ENCODE data around the gene CKS1B. TPM values are rescaled to one million over a fixed set of nuclear protein-coding genes. Genes with fewer than 3 reads are reported as not detected.

CKS1B gene
- total and polyA plus RNA-seq, 10 donors: 15.7 to 51.5 (median 27.5) TPM

- no peak overlapping the region for H3K4me3 ChIP-seq
- no peaks in the 10 kb centered on the region for H3K27me3 ChIP-seq (replicated peaks in 1 of 7)
- 72 to 95% (median 88%) methylated on average over 6 of the region's 6 CpGs for WGBS, 5 donors
- TF ChIP-seq POLR2A (IDR thresholded peaks at IDR 0.05) (no peak), POLR2AphosphoS5 (IDR thresholded peaks at IDR 0.05) (no peak), CTCF (IDR thresholded peaks at IDR 0.05 in 8 of 11, conservative IDR thresholded peaks at IDR 0.05 in 3 of 11) (no peak)
- H3K9me3 ChIP-seq: no peaks in the 10 kb centered on the region
- H3K27ac ChIP-seq: no peak overlapping the region
- H3K4me1 ChIP-seq: peaks cover 11 to 74% (median 29%) of the 10 kb centered on the region in 6 donors
- intact Hi-C loops (cut with DNase I; ENCODE audit: low total_unique reads): no loop called here
- peak; percentile 47 for DNase-seq
- H3K36me3 ChIP-seq: peaks cover 0 to 70% (median 42%) of the 10 kb centered on the region in 6 donors
Measured at GRCh38 chr1:154987326-154987725, 12.8 kb downstream of the CKS1B start.

- Histone ChIP-seq H3K27me3 (replicated peaks in 1 of 7) (no peaks in the 10 kb centered on the region), H3K27ac (no peak overlapping the region), H3K9me3 (no peaks in the 10 kb centered on the region), H3K36me3 (peaks cover 0 to 80% (median 42%) of the 10 kb centered on the region in 6 donors), H3K4me1 (peaks cover 11 to 66% (median 23%) of the 10 kb centered on the region in 6 donors), H3K4me3 (no peak overlapping the region)
- peak; percentile 64 for DNase-seq
- TF ChIP-seq CTCF (IDR thresholded peaks at IDR 0.05 in 8 of 11, conservative IDR thresholded peaks at IDR 0.05 in 3 of 11) (no peak), POLR2AphosphoS5 (IDR thresholded peaks at IDR 0.05) (no peak), POLR2A (IDR thresholded peaks at IDR 0.05) (no peak)
- intact Hi-C loops (cut with DNase I; ENCODE audit: low total_unique reads): no loop called here
- WGBS, 5 donors: 91 to 94% (median 93%) methylated on average over 16 to 17 of the region's 17 CpGs
Measured at GRCh38 chr1:154988058-154988954, 13.8 kb downstream of the CKS1B start.

GRCh38 chr1:154989195-154989860 is 14.8 kb downstream of the CKS1B start:
- peaks cover 2 to 56% (median 14%) of the 10 kb centered on the region in 6 donors for H3K4me1 ChIP-seq
- no peaks in the 10 kb centered on the region for H3K9me3 ChIP-seq
- intact Hi-C loops (cut with DNase I; ENCODE audit: low total_unique reads): no loop called here
- no peak for TF ChIP-seq POLR2A (IDR thresholded peaks at IDR 0.05)
- TF ChIP-seq POLR2AphosphoS5 (IDR thresholded peaks at IDR 0.05): no peak
- no peaks in the 10 kb centered on the region for H3K27me3 ChIP-seq (replicated peaks in 1 of 7)
- H3K27ac ChIP-seq: no peak overlapping the region
- peak; percentile 32 for DNase-seq
- peaks cover 0 to 83% (median 42%) of the 10 kb centered on the region in 6 donors for H3K36me3 ChIP-seq
- H3K4me3 ChIP-seq: no peak overlapping the region
- WGBS, 5 donors: 84 to 100% (median 90%) methylated on average over 2 to 3 of the region's 3 CpGs

- WGBS, 5 donors: 92 to 97% (median 95%) methylated on average over 5 to 8 of the region's 8 CpGs
Measured at GRCh38 chr1:154990276-154990675, 15.8 kb downstream of the CKS1B start.

More at GRCh38 chr1:154990276-154990675, 15.8 kb downstream of the CKS1B start:
- H3K27ac ChIP-seq: no peak overlapping the region
- H3K4me3 ChIP-seq: no peak overlapping the region
- TF ChIP-seq POLR2A (IDR thresholded peaks at IDR 0.05): no peak
- TF ChIP-seq CTCF (IDR thresholded peaks at IDR 0.05 in 8 of 11, conservative IDR thresholded peaks at IDR 0.05 in 3 of 11): no peak
- TF ChIP-seq POLR2AphosphoS5 (IDR thresholded peaks at IDR 0.05): peak in 1 of 3 donors; percentile 16
- DNase-seq: peak; percentile 56
- peaks cover 0 to 79% (median 42%) of the 10 kb centered on the region in 6 donors for H3K36me3 ChIP-seq
- intact Hi-C loops (cut with DNase I; ENCODE audit: low total_unique reads): no loop called here
- peaks cover 0 to 52% (median 7%) of the 10 kb centered on the region in 6 donors for H3K4me1 ChIP-seq
- no peaks in the 10 kb centered on the region for H3K9me3 ChIP-seq
- H3K27me3 ChIP-seq (replicated peaks in 1 of 7): no peaks in the 10 kb centered on the region

Measured in spleen (tissue), 11 donors.